Colonic mucosa (tissue), 4 donors: ENCODE measurements around the gene GSK3B. TPM values are rescaled to one million over a fixed set of nuclear protein-coding genes. Genes with fewer than 3 reads are reported as not detected.

Experiments used
- DNase-seq: peaks from one replicate; pipeline ENCODE4 v3.0.0-alpha.2; 2020
- H3K27ac ChIP-seq: fragments of 200-600 bp; one replicate; pipeline ENCODE4 v1.8.0; 2021
- H3K27me3 ChIP-seq: fragments of 200-600 bp; one replicate; pipeline ENCODE4 v1.8.0; 2021
- H3K36me3 ChIP-seq: fragments of 200-600 bp; one replicate; pipeline ENCODE4 v1.8.0; 2021
- H3K4me1 ChIP-seq: fragments of 200-600 bp; one replicate; pipeline ENCODE4 v1.8.0; 2021; ENCODE audit warnings: mild to moderate bottlenecking
- H3K4me3 ChIP-seq: fragments of 200-600 bp; one replicate; pipeline ENCODE4 v1.8.0; 2021
- H3K9ac ChIP-seq, 2 donors: one replicate each; pipeline ENCODE4 v1.7.0; 2013; ENCODE audit warnings: control low read depth in 2 of 2, low read depth in 2 of 2, low read length in 2 of 2
- H3K9me3 ChIP-seq: fragments of 200-600 bp; one replicate; pipeline ENCODE4 v1.8.0; 2021
- CTCF ChIP-seq: fragments of 200-600 bp; IDR thresholded peaks from one replicate; pipeline ENCODE4 v1.8.0; 2022; ENCODE audit warnings: antibody characterized with exemption, mild to moderate bottlenecking
- intact Hi-C: fragments of 100-400 bp; cut with DNase I; formaldehyde crosslinking; loops from one replicate; pipeline ENCODE4 v1.14.1; 2022
- total RNA-seq, 2 donors: library from RNA; stranded (reverse); fragmentation: NEBNext Ultra II Directional in 1 of 2; extraction: Animal tissue kit (Norgen Biotek cat#: 25700) in 1 of 2; gene quantifications; one replicate each; pipeline ENCODE4 v1.2.1, GENCODE V29; 2021
- donor health status: healthy.
- donor health status: DM: no; HTN: no; CAD: no.
- donor health status: DM: no; HTN: no; CAD: no.

GSK3B gene
- total RNA-seq, 2 donors from 2014 or later: 34.4 to 43.6 TPM

GRCh38 chr3:119964294-119964693 lies 130.0 kb downstream of the GSK3B start:
- Histone ChIP-seq H3K4me1 (no peaks in the 10 kb centered on the region), H3K9me3 (no peaks in the 10 kb centered on the region), H3K36me3 (no peaks in the 10 kb centered on the region), H3K27me3 (no peaks in the 10 kb centered on the region), H3K4me3 (no peak overlapping the region), H3K9ac (no peak overlapping the region), H3K27ac (no peak overlapping the region)
- intact Hi-C loops: no loop called here
- TF ChIP-seq CTCF: no peak
- no peak for DNase-seq

- no peaks in the 10 kb centered on the region for H3K36me3 ChIP-seq
These were observed 138.3 kb downstream of the GSK3B start for GRCh38 chr3:119955972-119956371.

GRCh38 chr3:119950666-119951325 lies 143.5 kb downstream of the GSK3B start:
- Histone ChIP-seq H3K9ac (no peak overlapping the region), H3K4me3 (no peak overlapping the region), H3K27me3 (no peaks in the 10 kb centered on the region), H3K9me3 (no peaks in the 10 kb centered on the region), H3K4me1 (no peaks in the 10 kb centered on the region), H3K36me3 (no peaks in the 10 kb centered on the region), H3K27ac (no peak overlapping the region)
- no peak for DNase-seq
- TF ChIP-seq CTCF: no peak
- intact Hi-C loops: no loop called here

More at GRCh38 chr3:119955972-119956371, 138.3 kb downstream of the GSK3B start:
- Histone ChIP-seq H3K27ac (no peak overlapping the region), H3K4me3 (no peak overlapping the region), H3K9me3 (no peaks in the 10 kb centered on the region), H3K4me1 (no peaks in the 10 kb centered on the region), H3K9ac (no peak overlapping the region), H3K27me3 (no peaks in the 10 kb centered on the region)
- DNase-seq: no peak
- TF ChIP-seq CTCF: no peak
- intact Hi-C loops: no loop called here

GRCh38 chr3:119945291-119945690 lies 149.0 kb downstream of the GSK3B start:
- no peak for TF ChIP-seq CTCF
- DNase-seq: no peak

GRCh38 chr3:119944091-119944490 lies 150.2 kb downstream of the GSK3B start:
- H3K4me1 ChIP-seq: no peaks in the 10 kb centered on the region
- DNase-seq: no peak
- no peak for TF ChIP-seq CTCF
- intact Hi-C loops: no loop called here
- no peaks in the 10 kb centered on the region for H3K9me3 ChIP-seq
- H3K9ac ChIP-seq: no peak overlapping the region
- no peak overlapping the region for H3K4me3 ChIP-seq
- H3K36me3 ChIP-seq: no peaks in the 10 kb centered on the region
- no peaks in the 10 kb centered on the region for H3K27me3 ChIP-seq
- no peak overlapping the region for H3K27ac ChIP-seq

More at GRCh38 chr3:119945291-119945690, 149.0 kb downstream of the GSK3B start:
- Histone ChIP-seq H3K9me3 (no peaks in the 10 kb centered on the region), H3K27ac (no peak overlapping the region), H3K27me3 (no peaks in the 10 kb centered on the region), H3K9ac (no peak overlapping the region), H3K4me3 (no peak overlapping the region), H3K36me3 (no peaks in the 10 kb centered on the region), H3K4me1 (no peaks in the 10 kb centered on the region)
- intact Hi-C loops: no loop called here
